HG03520 (cell line): ENCODE results near the gene ALDH1A3.
A peak's percentile ranks its signal among the peaks of the same experiment; 100 is the strongest.

Source experiments
- ATAC-seq: cut with Tn5 transposase; IDR thresholded peaks from one replicate; pipeline ENCODE4 v1.9.1; 2021; ENCODE audit warnings: mild to moderate bottlenecking, moderate library complexity; ENCODE audit not compliant: unreplicated experiment

ALDH1A3 gene

GRCh38 chr15:100944986-100945385, 65.4 kb downstream of the ALDH1A3 start:
- ATAC-seq = no peak

GRCh38 chr15:100947760-100948429, 68.3 kb downstream of the ALDH1A3 start:
- peak; percentile 40 for ATAC-seq

GRCh38 chr15:100948430-100948762, 68.8 kb downstream of the ALDH1A3 start:
- no peak for ATAC-seq

DNA sequence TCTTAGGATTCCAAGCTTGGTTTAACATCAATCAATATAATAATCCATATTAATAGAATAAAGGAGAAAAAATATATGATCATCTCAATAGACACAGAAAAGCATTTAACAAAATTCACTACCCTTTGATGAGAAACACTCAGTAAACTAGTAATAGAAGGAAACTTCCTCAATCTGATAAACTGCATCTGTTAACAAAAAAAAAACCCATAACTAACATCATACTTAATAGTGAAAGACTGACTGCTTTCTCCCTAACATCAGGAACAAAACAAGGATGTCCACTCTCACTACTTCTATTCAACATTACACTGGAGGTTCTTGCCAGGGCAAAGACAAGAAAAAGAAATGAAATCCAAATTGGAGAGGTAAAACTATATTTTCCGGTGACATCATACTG, 70.1 kb downstream of the ALDH1A3 start:
- ATAC-seq = no peak

DNA sequence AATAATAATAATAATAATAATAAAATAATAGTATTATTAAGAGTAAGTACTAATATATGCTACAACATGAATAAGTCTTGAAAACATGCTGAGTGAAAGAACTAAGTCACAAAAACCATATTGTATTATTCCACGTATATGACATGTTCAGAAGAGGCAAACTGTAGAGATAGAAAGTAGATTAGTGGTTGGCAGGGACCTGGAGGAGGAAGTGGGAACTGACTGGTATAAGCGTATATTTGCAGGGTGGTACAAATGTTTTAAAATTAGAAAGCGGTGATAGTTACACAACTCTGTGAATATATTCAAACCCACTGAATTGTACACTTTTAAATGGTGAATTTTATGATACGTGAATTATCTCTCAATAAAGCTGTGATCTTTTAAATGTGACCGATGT, 72.3 kb downstream of the ALDH1A3 start:
- ATAC-seq = no peak

DNA sequence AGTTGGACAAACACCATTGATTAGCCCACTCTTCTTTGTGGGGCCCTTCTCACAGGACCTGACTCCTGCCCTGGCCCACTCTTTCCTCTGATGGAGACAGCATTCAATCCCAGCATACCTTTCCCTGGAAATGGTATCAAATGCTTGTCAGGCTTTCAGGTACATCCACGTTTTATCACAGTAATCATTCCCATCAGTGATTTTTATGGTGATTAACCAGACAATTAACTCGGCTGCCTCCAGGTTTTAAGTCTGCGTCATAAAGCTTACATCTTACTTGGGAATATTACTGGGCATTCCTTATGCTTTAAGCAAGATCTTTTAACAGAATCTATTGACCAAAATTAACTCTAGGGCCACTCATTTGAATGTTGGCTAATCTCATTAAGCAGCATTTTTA, 72.9 kb downstream of the ALDH1A3 start:
- no peak for ATAC-seq

DNA sequence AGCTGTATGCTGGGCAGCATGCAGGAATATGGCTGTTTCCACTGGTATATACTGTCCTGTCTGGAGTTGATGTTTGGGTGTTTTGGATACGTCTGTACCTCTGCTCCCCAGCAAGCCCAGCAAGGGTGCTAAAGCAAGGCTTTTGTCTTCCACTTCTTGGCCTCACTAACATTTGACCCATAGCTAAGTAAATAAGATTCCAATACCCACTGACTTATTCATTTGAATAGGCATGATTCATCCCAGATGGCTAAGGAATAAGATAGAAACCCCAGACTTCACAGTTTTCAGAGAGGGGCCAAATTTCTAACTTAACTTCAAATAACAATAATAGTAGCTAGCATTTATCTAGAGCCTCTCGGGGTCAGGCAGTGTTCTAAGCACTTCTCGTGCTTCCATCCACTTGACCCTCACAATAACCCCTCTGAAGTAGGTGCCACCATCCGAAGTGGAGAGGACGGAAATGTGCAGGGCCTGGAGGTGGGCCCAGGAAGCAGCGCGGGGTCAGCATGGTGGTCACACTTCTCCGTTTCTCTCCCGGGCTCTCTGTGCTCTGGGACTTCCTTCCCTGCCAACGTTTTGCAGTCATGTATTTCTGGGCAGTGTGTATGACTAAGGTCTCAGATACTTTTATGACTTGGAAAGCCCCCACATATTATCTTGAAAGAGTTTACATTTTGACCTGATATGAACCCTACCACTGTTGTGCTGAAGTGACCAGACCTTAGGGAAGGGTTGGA, 78.9 kb downstream of the ALDH1A3 start:
- ATAC-seq = no peak

DNA sequence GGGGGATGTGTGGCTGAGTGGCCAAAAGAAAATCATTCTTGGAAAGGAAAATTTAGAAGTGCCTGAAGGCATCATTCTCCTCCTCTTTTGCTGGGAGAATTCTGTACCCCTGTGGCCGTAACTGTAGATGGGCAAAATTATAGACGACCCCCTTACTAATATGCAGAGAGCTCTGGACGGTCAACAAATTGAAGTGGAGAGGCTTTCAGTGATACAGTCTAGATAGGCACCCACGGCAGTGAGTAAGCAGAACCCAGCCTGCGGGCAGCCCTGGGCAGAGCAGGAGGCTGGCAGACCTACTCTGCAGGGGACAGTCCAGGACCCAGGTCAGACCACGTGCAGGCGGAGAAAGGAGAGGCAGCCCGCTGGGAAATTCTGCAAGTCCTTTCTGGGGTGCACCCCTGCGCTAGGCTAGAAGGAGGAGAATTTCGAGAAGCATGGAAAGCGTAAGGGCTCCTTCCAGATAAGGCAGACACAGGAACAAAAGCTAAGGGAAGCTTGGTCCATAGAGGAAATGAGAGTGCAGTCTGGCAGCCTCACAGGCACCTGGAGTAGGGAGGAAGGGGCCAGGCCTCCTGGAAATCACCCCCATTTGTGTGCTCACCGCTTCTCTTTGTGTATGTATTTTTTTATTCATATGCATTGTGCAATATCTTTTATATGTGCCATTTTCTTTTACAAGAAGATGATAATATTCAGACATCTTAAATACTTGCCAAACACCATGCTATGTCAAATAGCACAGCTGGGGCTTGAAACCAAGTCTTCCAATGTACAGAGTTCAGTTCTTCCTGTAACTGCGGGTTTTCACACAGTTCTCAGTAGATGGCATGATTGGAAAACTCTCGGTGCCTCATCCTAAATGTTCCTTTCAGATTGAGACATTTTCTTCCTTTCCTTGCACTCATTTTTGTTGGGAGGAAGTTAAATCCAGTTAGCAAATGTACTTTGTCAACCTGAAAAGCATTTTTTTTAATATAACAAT, 79.7 kb downstream of the ALDH1A3 start:
- no peak for ATAC-seq
